SIG-M5 treated with dmso at 0.1 percent for 504 hours (cell line): ENCODE results near the gene IGDCC3.

ENCODE experiments used
- DNase-seq: peaks from one replicate; lab custom pipeline; 2025; ENCODE audit not compliant: unreplicated experiment; lab: John Stamatoyannopoulos, UW

Gene IGDCC3

DNA sequence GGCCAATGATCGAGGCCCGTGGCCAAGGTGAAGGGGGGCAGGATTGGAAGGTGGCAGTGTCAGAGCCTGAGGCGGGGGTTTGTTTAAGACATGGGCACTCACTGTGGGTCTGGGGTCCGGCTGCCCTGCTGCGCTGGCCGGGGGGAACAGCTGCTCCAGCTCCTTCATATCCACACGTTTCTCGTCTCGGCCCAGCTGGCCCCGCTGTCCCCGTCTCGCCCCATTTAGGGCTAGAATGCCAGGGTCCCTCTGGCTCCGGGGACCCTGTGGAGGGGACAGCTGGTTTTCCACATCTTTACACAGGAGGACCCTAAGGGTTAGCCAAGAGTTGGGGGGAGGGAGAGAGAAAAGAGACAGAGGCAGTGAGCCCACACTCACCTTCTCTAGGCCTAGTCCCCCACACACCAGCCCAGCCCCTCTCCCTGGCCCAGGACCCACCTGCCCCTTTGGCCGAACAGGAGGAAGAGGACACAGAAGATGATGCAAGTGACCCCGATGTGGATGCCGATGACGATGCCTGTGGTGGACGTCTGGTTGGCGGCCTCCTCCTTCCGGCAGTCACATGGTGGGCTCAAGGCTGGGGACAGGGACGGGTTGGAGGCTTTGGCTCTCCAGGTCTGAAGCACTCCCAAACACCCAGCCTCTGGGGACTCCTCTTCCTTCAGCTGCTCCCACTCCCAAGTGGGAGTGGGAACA is 48.4 kb downstream of the IGDCC3 start:
- no peak for DNase-seq

DNA sequence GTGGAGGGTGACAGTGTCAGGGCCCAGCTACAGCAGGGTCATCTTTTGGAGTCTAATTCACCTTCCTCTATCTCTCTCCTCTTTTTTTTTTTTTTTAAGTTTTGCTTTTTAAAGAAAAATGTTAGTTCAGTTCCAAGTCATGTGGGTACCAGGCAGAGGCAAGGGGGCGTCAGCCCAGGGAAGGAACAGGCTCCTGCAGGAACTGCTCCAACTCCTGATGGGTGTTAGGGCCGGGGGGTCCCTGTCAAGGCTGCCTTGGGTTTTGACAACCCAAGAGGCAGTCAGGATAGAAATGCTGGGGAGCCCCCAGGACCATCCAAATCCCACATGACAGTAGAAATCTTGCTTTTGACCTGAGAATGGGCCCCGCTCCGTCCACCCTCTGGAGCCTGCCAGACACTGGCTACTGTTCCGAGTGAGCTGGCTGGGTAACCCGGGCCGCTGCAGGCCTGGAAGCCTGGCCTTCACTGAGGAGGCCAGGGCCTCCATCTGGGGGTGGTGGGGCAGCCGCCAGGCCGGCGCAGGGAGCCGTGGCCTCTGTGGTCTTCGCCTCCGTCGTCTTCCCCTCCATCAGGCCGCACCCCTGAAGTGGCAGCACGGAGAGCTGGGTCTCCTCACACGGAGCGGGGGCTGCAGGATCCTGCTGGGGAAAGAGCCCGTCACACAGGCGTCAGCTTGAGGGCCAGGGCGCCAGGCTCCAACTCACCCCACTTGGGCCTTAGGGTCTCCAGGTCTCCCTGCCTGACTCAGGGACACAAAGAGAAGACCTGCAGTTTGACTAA is 49.1 kb downstream of the IGDCC3 start:
- DNase-seq = no peak

DNA sequence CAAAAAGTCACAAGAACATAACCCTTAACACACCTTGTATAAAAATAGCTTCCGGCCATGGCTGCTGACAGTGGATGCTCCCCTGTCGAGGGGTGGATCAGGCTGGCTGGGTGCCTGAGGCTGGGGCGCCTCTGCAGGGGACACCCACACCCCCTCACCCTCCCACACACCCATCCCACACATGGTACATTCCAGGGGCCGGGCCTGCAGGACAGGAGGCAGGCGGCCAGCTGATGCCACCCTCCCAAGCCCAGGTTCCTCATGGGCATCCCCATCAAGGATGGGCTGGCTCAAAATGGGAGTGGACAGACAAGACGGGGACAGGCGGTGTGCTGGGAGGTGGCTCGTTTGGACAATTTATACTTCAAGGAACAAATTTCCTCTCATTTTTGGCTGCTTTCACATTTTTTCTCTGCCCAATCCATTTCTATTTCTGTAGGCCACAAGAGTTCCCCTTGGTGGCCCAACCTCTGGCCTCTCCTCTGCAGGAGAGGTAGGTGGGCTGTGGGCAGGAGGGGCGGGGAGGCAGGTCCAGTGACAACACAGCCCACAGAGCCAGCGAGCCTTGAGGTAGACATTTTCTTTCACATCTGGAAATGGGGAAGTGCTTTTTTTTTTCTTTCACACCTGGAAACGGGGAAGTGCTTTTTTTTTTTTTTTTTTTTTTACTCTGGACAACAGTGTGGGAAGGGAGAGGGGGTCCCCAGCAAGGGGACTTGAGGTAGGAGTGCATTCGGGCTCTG is 50.0 kb downstream of the IGDCC3 start:
- no peak for DNase-seq

DNA sequence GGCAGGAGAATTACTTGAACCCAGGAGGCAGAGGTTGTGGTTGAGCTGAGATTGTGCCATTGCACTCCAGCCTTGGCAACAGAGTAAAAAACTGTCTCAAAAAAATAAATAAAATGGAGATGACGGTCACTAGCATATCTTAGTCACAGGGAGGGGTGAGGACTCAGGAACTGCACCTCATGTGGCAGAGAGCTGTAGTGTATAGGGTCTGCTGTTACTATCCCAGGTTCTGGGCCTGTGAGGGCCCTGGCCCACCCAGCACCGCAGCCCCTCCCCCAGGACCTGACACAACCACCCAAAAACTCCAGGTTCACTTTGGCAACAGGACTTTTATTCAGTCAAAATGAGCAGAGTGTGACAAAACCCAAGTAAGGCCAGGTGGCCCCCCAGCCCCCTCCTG is 51.0 kb downstream of the IGDCC3 start:
- DNase-seq = no peak

DNA sequence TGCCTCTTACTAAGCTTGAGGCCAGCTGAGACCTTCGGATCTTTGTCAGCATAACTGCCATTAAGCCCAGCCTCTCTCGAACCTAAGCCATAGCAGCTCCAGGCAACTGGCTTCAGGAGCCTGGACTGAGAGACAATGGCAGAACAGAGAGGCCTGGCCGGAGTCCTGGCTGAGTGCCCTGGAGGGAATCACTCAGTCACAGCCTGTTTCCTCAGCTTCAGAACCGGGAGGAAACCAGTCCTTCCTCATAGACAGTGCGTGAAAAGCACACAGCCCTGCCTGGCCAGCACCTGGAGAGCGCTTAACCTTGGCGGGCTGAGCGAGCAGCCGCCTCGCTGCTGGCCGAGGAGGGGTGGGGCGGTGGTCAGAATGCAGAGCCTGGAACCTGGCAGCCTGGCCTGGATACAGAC is 51.7 kb downstream of the IGDCC3 start:
- DNase-seq = no peak

DNA sequence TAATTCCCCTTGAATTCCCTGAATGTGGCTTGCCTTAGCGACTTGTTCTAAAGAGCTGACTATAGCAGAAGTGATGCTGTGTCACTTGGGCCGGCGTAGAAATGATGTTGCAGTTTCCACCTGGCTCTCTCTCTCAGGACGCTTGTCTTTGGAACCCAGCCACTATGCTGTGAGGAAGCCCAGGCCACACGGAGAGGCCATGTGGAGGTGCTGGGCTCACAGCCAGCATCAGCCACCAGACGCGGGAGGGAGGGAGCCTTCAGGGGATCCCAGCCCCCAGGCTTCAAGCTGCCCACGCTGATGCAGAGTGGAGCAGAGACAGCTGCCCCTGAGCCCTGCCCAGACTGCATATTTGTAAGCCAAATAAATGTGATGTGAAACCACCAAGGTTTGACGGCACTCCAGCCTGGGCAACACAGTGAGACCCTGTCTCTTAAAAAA is 54.7 kb downstream of the IGDCC3 start:
- DNase-seq = no peak

DNA sequence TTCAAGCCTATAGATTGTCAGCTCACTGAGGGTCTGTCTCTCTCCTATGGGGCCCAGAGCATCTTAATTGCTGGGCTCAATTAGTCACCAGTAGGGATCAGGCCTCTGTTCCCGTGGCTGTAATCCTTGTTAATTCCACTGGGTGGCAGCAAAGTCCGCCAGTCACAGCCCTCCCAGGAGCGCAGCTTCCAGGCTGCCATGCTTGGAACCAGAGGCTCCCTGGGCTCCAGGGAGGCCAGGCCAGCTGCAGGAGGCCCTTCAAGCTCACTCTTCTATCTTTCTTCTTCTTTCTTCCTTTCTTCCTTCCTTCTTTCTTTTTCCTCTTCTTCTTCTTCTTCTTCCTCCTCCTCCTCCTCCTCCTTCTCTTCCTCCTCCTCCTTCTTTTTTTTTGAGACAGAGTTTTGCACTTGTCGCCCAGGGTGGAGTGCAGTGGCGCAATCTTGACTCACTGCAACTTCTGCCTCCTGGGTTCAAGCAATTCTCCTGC is 58.9 kb downstream of the IGDCC3 start:
- DNase-seq = peak; percentile 72

DNA sequence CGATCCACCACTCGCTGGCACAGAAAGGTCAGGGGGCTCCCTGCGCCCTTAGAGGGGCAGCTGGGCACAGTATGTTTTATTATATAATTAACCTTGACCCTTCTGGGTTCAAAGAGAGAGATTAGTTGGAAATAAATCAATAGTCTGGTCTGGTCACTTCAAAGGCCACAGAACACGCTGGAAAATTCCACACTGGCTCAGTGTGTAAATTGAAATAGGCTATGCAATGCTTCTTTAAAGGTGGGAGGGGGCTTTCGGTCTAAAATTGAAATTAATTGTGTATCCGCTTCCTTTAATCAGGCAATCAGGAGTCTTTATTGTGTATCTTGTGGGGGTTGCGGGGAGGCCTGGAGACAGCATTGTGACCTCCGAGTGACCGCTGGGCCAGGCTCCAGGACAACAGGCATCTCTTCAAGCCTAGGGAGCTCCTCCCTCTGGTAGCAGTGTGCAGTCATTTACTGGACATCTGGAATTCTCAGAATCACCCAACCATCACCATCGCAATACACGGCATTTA is 65.3 kb downstream of the IGDCC3 start:
- no peak for DNase-seq

DNA sequence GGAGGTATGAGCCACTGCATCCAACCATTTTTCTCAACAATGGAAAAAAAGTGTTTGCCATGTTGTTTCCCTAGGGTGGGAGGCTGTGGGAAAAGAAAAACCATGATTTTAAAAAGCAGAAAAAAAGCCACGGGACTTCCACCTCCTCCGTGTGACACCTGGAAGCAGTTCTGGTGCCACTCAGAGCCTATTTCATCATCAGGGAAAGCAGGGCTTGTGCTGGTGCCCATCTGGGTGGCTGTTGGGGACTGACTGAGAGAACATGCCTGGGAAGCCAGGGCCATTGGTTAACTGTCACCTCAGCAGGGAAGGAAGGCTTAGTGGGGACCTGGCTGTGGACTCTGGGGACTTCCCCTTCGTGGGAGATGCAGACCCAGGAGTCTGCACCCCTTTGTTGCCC is 66.0 kb downstream of the IGDCC3 start:
- no peak for DNase-seq

DNA sequence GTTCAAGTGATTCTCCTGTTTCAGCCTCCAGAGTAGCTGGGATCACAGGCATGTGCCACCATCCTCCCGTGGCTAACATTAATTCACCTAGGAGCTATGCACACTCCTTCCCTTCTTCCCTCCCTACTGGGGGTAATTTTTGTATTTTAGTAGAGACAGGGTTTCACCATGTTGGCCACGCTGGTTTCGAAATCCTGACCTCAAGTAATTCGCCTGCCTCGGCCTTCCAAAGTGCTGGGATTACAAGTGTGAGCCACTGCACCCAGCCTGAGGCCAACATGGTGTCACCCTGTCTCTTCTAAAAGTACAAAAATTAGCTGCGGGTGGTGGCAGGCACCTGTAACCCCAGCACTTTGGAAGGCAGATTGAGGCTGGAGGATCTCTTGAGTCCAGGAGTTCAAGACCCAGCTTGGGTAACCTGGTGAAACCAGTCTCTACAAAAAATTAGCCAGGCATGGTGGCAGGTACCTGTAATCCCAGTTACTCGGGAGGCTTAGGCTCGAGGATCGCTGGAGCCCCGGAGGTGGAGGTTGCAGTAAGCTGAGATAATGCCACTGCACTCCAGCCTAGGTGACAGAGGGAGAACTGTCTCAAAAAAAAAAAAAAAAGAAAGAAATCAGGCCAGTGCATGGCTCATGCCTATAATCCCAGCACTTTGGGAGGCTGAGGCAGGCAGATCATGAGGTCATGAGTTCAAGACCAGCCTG is 67.2 kb downstream of the IGDCC3 start:
- DNase-seq = peak; percentile 38

DNA sequence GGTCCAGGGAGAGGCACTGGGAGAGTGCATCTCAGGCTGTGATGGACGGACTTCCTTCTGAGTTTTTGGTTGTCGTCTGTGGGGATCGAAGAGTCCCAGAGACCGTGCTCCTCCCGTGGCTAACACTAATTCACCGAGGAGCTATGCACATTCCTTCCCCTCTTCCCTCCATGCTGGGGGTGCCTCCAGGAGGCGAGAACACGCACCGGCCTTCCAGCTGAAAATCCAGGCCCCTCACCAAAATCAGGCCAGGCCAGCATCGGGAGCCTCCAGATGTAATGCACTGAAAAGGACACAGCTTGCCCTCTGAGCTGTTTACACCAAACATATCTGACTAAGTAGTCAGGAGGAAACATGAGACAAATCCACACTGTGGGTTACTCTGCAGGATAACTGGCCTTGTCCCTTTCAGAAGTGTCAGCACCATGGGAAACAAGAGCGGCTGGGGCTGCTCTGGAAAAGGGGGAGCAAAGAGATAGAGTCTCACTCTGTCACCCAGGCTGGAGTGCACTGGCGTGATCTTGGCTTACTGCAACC is 67.9 kb downstream of the IGDCC3 start:
- no peak for DNase-seq

DNA sequence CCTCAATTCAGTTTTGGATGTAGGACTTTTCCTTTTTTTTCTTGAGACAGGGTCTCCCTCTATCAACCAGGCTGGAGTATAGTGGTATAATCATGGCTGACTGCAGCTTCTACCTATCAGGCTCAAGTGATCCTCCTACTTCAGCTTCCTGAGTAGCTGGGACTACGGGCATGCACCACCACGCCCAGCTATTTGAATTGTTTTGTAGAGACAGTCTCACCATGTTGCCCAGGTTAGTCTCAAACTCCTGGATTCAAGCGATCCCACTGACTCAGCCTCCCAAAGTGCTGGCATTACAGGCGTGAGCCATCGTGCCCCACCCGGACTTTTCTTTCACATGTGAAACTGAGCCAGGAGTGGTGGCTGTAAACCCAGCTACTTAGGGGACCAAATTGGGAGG is 69.8 kb downstream of the IGDCC3 start:
- DNase-seq = no peak

DNA sequence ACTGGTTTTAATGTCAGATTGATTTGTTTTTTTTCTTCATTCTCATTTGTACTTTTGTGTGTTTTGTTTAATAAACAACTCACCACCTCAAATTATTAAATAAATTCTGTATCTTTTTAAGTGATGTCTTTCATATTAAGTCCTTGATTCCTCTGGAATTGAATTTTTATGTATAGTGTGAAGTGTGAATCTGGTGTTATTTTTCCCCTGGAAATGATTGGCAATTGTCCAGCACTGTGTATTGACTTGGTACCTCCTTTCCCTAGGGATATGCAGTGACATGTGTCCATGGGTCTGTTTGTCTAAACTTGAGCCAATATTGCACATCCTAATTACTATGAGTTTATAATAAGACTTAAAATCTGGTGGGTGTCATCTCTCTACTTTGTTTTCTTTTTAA is 71.3 kb downstream of the IGDCC3 start:
- DNase-seq = no peak

DNA sequence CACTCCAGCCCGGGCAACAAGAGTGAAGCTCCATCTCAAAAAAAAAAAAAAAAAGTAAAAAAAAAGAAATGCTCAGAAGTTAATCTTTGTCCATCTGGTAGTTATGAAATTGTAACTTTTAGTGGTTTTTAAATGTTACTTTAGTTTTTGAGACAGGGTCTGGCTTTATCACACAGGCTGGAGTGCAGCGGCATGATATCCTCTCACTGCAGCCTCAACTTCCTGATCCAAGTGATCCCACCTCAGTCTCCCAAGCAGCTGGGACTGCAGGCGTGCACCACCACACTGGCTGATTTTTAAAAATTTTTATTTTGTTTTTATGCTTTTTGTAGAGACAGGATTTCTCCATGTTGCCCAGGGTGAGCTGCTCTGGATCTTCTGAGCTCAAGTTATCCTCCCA is 72.0 kb downstream of the IGDCC3 start:
- DNase-seq = no peak

DNA sequence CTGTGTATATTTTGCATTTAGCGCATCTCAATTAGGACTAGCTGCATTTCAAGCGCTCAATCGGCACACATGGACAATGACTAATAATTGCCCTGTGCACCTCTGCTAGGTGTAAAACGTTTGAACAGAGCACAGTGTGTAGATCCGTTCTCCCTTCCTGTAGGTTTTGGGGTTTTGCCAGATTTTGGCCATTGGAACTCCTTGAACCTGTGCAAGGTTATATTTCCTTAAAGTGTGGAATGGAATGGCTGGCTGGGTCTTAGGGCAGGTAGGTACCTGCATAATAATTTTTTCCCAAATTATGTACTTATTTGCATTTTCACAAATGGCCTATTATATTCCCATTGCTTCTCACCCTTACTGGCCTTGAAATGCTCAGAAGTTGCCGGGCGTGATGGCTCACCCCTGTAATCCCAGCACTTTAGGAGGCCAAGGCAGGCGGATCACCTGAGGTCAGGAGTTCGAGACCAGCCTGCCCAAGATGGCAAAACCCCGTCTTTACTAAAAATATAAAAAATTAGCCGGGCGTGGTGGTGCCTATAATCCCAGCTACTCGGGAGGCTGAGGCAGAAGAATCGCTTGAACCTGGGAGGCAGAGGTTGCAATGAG is 72.5 kb downstream of the IGDCC3 start:
- DNase-seq = no peak

DNA sequence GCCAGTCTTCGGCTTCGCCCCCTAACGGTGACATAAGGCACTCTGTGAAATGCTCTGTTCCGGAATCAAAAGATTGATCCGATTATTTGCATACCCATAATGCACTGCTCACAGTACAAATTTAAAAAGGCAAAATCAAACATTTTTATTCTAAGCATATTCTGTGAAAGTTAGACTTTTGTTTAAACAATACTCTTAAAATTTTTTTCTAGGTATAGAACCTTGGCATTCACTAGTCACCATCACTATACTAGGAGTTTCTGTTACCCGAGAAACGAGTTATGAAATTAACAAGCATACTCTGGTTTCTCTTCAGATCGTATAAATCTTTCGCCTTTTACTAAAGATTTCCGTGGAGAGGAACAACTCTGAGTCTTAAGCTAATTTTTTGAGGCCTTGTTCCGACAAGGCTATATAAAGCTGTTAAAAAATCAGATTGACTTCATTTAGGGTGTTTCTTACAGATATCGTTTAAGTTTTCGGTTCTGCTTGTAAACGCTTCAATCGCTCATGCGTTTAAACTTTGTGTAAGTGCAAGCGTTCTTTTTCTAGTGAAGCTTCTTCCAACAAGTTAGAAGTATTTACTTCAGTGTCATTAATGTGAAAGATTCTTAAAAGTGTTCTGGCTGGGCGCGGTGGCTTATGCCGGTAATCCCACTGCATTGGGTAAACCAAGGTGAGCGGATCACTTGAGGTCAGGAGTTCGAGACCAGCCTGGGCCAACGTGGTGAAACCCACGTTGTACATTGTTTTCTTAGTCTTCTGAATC is 73.2 kb downstream of the IGDCC3 start, which contains the start of gene RNU5B-1:
TSS of gene RNU5B-1 (plus strand) at position 297 of the 769 bp plus-strand sequence.
- DNase-seq = peak; percentile 95

DNA sequence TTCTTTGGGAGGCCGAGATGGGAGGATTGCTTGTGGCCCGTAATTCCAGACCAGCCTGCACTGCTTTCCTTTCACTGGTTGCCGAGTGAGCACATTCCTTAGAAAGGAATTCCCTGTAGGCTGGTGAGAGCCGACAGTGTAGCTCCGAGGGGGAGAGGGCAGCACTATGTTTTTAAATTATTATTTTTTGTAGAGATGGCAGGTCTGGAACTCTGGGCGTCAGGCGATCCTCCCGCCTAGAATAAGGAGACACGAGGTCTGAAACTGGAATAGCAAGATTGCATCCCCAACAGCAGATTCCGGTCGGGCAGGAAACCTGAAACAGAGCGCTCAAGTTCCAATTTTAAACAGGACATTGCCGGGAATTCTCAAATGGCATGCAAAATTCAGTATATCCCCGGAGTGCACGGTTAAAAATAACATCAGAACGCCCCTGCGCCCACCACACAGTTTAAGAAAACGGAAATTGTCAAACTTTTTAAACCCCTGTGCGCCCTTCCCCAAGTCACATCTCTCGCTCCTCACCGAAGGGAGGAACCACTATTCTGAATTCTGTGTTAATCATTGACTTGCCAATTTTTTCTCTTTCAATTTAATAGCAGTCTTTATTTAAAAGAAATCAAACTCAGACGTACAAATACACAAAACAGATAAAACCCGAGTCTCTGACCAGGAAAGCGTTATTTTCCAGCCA is 74.0 kb downstream of the IGDCC3 start:
- DNase-seq = peak; percentile 63

DNA sequence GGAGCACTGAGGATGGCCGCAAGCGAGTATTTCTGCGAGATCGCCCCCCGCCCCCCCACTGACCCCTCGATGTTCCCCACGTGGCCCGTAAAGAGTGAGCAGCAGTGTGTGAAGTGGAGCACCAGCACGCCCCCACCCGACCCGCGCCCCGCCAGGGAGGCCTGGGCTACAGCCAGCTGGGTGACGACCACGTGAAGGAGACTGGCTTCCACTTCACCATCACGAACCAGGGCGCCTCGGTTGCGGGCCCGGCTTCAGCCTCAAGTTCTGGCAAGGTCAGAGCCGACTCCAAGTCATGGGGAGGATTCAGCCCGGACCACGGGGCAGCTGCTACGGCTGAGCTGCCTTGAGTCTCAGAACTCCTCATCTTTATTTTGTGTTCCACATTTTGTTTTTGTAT is 75.7 kb downstream of the IGDCC3 start:
- DNase-seq = no peak
